HEK293T (cell line): ENCODE measurements around the gene TCF7L1.
"Not testable (repeated sequence)": the region's sequence is repeated elsewhere in the genome, so short reads cannot be mapped to it uniquely, and the experiment has no call there.

ENCODE experiments used
- CTCF ChIA-PET: fragments of 350-600 bp; formaldehyde crosslinking; extraction: SDS; loops from one replicate; lab custom pipeline; 2021; ENCODE audit warnings: antibody characterized with exemption, inconsistent platforms; lab: Yijun Ruan, JAX
- POLR2A ChIA-PET: fragments of 350-600 bp; formaldehyde crosslinking; extraction: SDS; loops from one replicate; lab custom pipeline; 2020; ENCODE audit warnings: antibody characterized with exemption, inconsistent platforms; lab: Yijun Ruan, JAX
- DNase-seq: peaks from one replicate; pipeline ENCODE4 v3.0.0; 2012; ENCODE audit warnings: mixed read lengths; ENCODE audit errors: extremely low spot score
- CTBP1 ChIP-seq: fragments of 450-650 bp; IDR thresholded peaks from 2 replicates; pipeline ENCODE4 v1.6.1; 2016; ENCODE audit warnings: borderline replicate concordance
- ELF4 ChIP-seq: fragments of 450-650 bp; IDR thresholded peaks from 2 replicates; pipeline ENCODE4 v1.6.1; 2017; ENCODE audit warnings: antibody characterized with exemption
- FOXK2 ChIP-seq: fragments of 450-650 bp; IDR thresholded peaks from 2 replicates; pipeline ENCODE4 v1.6.1; 2016; ENCODE audit warnings: mild to moderate bottlenecking
- HDGF ChIP-seq: fragments of 450-650 bp; IDR thresholded peaks from 2 replicates; pipeline ENCODE4 v1.6.1; 2017; ENCODE audit warnings: antibody characterized with exemption, borderline replicate concordance
- L3MBTL2 ChIP-seq: fragments of 450-650 bp; conservative IDR thresholded peaks from 2 replicates; pipeline ENCODE4 v1.6.1; 2016; ENCODE audit warnings: mild to moderate bottlenecking
- LEF1 ChIP-seq: fragments of 450-650 bp; IDR thresholded peaks from 2 replicates; pipeline ENCODE4 v1.6.1; 2017; ENCODE audit warnings: mild to moderate bottlenecking, borderline replicate concordance
- NFRKB ChIP-seq: fragments of 450-650 bp; IDR thresholded peaks from 2 replicates; pipeline ENCODE4 v1.6.1; 2016; ENCODE audit warnings: mild to moderate bottlenecking, moderate library complexity
- SP1 ChIP-seq: fragments of 450-650 bp; IDR thresholded peaks from 2 replicates; pipeline ENCODE4 v1.6.1; 2017
- ZNF384 ChIP-seq: fragments of 450-650 bp; IDR thresholded peaks from 2 replicates; pipeline ENCODE4 v1.6.1; 2016

TCF7L1 gene

DNA sequence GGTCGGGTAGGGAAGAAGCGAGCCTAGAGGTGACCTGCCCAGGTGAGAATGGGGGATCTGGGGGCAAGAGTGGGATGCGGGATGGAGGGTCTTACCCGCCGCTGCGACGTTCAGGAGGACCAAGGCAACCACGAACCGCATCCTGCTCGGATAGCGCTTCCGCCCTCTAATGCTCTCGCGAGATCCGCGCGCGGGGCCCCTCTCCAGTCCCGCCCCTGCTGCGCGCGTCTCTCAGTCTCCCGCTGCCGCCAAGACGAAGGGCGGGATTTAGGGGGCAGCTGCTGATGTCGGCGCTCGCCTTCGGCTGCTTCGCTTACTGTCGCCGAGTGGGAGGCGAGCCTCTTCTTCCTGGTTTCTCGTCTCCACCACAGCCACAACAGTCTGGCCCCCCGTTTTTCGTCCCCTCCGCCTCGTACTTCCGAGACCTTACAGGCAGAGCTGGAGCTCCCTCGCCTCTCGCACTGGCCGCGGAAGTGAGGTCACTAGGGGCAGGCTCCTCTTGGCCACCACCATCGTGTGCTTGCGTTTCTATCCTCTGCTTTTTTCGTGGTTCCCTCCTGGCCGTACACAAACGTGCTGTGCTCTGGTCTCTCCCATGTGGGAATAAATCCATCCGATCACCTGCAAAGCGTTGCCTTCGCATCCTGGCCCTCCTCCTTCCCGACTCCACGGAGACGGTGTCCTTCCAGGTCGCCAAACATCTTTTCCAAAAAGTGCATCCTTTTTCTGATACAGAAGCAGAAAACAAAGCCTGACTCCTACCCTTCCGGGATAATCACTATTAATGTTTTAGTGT, 194.8 kb downstream of the TCF7L1 start, which contains the start of gene TGOLN2:
TSS of gene TGOLN2 (minus strand) at position 168 of the 796 bp plus-strand sequence. CDS start at position 141, 27 bp downstream.
- DNase-seq: peak; percentile 97
- TF ChIP-seq CTBP1 (no peak), ELF4 (peak; percentile 84), HDGF (0 out of 2 replicates have a peak, but pooled peaks have one; percentile 37), ZNF384 (no peak), L3MBTL2 (peak; percentile 90)
- ChIA-PET POLR2A (interaction anchor here (0.6 to 3.6 kb wide), 17 partner anchors 9 to 421 kb away, joined by 3 to 20 read pairs (median 4); partner anchors contain the start of genes ELMOD3, RETSAT and SH2D6), CTCF (no interaction called here)

DNA sequence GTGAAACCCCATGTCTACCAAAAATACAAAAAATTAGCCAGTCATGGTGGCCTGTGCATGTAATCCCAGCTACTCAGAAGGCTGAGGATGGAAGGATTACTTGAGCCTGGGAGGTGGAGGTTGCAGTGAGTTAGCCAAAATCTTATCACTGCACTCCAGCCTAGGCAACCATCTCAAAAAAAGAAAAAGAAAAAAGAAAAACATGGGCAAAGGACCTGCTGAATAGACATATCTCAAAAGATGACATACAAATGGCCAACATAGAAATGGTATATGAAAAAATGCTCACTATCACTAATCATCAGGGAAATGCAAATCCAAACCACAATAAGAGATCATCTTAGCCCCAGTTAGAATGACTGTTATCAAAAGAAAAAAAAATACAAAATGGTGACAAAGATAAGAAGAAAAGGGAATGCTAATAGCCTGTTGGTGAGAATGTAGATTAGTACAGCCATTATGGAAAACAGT, 196.0 kb downstream of the TCF7L1 start:
- DNase-seq: no peak
- CTCF ChIA-PET: no interaction called here
- TF ChIP-seq ZNF384: no peak
- POLR2A ChIA-PET: interaction anchor here (1.4 to 2.6 kb wide), 3 partner anchors 22 to 89 kb away, joined by 3 to 11 read pairs (median 10); partner anchors contain the start of genes ELMOD3, RETSAT and SH2D6

DNA sequence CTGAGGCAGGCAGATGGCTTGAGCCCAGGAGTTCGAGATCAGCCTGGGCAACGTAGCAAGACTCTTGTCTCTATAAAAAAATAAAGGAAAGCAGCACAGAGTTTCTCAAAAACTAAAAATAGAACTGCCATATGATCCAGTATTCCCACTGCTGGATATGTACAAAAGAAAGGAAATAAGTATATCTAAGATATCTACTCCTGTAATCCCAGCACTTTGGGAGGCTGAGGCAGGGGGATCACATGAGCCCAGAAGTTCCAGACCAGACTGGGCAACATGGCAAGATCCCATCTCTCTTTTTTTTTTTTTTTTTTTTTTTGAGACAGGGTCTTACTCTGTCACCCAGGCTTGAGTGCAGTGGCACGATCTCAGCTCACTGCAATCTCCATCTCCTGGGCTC, 196.5 kb downstream of the TCF7L1 start:
- DNase-seq: not testable (repeated sequence)
- POLR2A ChIA-PET: interaction anchor here (2.6 kb wide), 1 partner anchor 25 kb away, joined by 10 read pairs; the partner anchor contains the start of genes ELMOD3 and RETSAT
- CTCF ChIA-PET: interaction anchor here (0.6 kb wide), 1 partner anchor 12 kb away, joined by 7 read pairs; no protein-coding TSS in a partner anchor

DNA sequence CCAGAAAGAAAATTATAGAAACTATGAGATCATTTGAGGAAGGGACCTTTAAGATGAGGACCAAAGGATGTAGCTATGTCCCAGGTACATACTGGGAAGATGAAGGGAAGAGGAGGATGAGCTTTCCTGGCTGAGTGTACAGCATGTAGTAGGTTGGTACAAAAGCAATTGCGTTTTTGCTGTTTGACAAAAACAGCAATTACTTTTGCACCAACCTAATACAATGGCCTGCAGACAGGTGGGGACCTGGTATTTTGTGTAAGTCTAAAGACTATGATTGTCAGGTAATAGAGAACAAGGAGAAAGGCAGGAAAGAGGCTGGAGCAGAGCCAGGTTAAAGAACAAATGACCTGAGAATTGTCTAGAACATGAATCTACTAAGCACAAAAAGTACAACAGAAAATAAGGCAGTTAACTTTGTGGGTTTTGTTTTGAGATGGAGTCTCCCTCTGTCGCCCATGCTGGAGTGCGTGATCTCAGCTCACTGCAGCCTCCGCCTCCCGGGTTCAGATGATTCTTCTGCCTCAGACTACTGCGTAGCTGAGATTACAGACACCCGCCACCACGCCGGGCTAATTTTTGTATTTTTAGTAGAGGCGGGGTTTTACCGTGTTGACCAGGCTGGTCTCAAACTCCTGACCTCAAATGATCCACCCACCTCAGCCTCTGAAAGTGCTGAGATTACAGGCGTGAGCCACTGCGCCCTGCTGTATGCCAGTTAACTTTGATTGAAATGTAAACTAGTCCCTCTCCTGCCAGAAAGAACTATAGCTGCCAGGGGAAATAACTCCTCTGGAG, 197.8 kb downstream of the TCF7L1 start:
- ChIA-PET CTCF (no interaction called here), POLR2A (interaction anchor here (2.6 kb wide), 1 partner anchor 23 kb away, joined by 10 read pairs; the partner anchor contains the start of genes ELMOD3 and RETSAT)
- TF ChIP-seq ELF4: peak; percentile 63; the same call in 1 of the 2 replicates
- no peak for TF ChIP-seq FOXK2
- no peak for TF ChIP-seq L3MBTL2
- DNase-seq: no peak

DNA sequence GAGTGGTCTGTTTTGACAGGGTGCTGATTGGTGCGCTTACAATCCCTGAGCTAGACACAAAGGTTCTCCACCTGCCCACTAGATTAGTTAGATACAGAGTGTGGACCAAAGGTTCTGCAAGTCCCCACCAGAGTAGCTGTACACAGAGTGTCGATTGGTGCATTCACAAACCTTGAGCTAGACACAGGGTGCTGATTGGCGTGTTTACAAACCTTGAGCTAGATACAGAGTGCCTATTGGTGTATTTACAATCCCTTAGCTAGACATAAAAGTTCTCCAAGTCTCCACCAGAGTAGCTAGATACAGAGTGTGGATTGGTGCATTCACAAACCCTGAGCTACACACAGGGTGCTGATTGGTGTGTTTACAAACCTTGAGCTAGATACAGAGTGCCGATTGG, 200.7 kb downstream of the TCF7L1 start:
- CTCF ChIA-PET, DNase-seq, POLR2A ChIA-PET: not testable (repeated sequence)

DNA sequence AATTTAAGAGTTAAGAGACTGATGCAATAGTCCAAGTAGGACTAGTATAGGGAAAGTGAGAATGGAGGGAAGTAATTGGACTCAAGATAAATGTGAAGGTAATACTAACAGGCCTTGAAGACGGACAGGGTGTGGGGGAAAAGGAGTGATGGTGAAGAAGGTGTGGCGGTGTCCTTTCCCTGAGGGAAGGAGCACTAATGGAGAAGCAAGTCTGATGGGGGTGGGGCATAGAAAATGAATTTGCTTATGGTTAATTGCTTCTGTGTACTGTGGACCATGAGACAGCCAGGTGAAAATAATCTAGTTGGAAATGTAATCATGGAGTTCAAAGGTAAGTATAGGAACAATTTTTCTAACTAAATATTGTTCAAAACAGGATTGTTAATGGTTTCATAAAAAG, 201.7 kb downstream of the TCF7L1 start:
- POLR2A ChIA-PET: interaction anchor here (1.5 kb wide), 1 partner anchor 20 kb away, joined by 3 read pairs; the partner anchor contains the start of genes ELMOD3 and RETSAT
- no peak for DNase-seq
- CTCF ChIA-PET: no interaction called here
- TF ChIP-seq HDGF (no peak), ELF4 (no peak), NFRKB (no peak), L3MBTL2 (no peak), ZNF384 (no peak), LEF1 (no peak), SP1 (no peak)

DNA sequence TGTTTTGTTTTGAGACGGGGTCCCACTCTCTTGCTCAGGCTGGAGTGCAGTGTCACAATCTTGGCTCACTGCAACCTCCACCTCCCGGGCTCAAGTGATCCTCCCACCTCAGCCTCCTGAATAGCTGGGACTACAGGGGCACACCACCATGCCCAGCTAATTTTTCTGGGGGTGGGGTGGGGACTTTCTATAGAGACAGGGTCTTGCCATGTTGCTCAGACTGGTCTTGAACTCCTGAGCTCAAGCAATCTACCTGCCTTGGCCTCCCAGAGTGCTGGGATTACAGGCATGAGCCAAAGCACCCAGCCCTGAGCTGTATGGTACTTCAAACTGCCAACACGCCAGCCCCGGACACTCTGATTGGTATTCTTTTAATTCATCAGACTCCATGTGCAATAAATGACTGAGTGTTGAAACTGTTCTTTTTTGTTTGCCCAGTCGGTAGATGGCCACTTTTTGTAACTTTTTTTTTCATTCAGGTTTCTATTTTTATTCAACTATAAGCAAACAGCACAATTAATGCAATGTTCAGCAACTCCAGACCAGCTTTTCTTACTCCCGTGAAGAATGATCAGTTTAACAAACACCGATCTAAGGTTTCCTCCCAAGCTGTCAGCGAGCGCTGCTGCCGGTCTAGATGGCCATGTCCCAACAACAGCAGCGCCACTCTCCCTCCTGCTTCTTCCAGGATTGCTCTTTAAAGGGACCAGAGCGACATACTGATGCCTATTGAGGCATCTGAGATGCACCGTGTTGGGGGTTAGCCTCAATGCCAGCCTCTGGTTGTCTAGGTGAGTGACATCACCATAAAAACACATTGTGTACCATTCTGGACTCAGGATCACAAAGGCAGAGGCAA, 207.1 kb downstream of the TCF7L1 start:
- DNase-seq: no peak
- ChIA-PET CTCF (no interaction called here), POLR2A (interaction anchor here (1.0 to 2.7 kb wide), 3 partner anchors 12 to 14 kb away, joined by 5 to 17 read pairs (median 5); partner anchors contain the start of genes ELMOD3, RETSAT and TGOLN2)
- no peak for TF ChIP-seq FOXK2
- no peak for TF ChIP-seq HDGF

DNA sequence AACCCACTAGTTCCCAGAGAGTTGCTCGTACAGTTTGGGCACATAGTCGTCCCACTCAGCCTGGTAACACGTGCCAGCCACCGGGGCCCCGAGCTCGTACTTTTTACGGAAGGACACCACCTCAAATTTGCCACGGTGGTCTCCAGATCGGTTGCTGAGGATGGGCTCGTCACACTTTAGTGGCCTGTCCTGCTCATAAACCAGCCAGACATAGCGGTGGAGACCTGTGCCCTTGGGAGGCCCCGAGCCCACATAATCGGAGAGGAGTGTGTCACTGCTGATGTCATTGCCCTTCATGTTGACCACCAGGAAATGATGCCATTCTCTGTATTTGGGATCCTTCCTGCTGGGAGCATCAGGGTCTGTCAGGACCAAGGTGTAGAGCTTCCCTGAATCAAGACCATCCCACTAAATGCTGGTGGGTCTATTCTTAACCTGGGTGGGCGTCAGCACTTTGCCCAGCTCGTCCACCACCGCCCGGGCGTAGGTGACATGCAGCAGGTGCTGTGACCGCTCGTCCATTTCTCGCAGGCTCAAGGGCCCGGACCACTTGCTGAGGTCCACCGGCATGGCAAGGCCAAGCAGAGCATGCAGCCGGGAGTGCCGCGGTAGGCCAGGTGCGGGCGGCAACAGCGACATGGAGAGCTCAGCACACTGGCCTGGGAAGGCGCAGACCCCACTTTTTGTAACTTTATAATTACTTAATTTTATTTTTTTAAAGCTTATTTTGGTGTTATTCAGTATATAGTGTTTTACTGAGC, 208.3 kb downstream of the TCF7L1 start:
- POLR2A ChIA-PET: interaction anchor here (0.9 to 1.0 kb wide), 3 partner anchors 9 to 14 kb away, joined by 3 to 5 read pairs (median 4); partner anchors contain the start of genes ELMOD3, RETSAT and TGOLN2

More for the DNA sequence above, 208.3 kb downstream of the TCF7L1 start:
- CTCF ChIA-PET: interaction anchor here (0.6 kb wide), 1 partner anchor 11 kb away, joined by 7 read pairs; no protein-coding TSS in a partner anchor
- no peak for DNase-seq
- TF ChIP-seq NFRKB (no peak), L3MBTL2 (no peak)
